K562 (cell line): Measurements from ENCODE around the gene PMIS2.

ENCODE experiments used
- ATF1 ChIP-seq, 2 experiments: fragments of 450-650 bp in 1 of 2; IDR thresholded peaks; 2 replicates each; pipeline ENCODE4 v1.6.1; 2016; ENCODE audit warnings: missing compliant biosample characterization in 1 of 2, missing genetic modification characterization in 1 of 2
- ATF7 ChIP-seq: fragments of 450-650 bp; IDR thresholded peaks from 2 replicates; pipeline ENCODE4 v1.7.1; 2014; ENCODE audit warnings: mild to moderate bottlenecking, moderate library complexity
- ELF1 ChIP-seq: fragments of 200-800 bp; sonication (Bioruptor generic); IDR thresholded peaks from 2 replicates; pipeline ENCODE4 v1.6.1; 2016; ENCODE audit warnings: missing genetic modification characterization, missing compliant biosample characterization
- ILK ChIP-seq: fragments of 450-650 bp; IDR thresholded peaks from 2 replicates; pipeline ENCODE4 v1.6.1; 2016; ENCODE audit warnings: missing genetic modification characterization, low read depth, mild to moderate bottlenecking, missing compliant biosample characterization, moderate library complexity, borderline replicate concordance
- MEF2A ChIP-seq: IDR thresholded peaks from 2 replicates; pipeline ENCODE4 v1.6.1; 2011; ENCODE audit warnings: low read depth, mild to moderate bottlenecking, low read length, moderate library complexity; ENCODE audit not compliant: control insufficient read depth
- TEAD2 ChIP-seq: fragments of 450-650 bp; IDR thresholded peaks from 2 replicates; pipeline ENCODE4 v1.6.1; 2016; ENCODE audit warnings: missing genetic modification characterization, control low read depth, missing compliant biosample characterization
- TRIM24 ChIP-seq, 2 experiments: fragments of 450-650 bp; IDR thresholded peaks; 2 replicates each; pipeline ENCODE4 v1.6.1; 2016
- ZFX ChIP-seq: sonication (generic); formaldehyde crosslinking; IDR thresholded peaks from 2 replicates; pipeline ENCODE4 v1.8.0; 2022; ENCODE audit warnings: mild to moderate bottlenecking, missing genetic modification reagents, moderate library complexity

DNA sequence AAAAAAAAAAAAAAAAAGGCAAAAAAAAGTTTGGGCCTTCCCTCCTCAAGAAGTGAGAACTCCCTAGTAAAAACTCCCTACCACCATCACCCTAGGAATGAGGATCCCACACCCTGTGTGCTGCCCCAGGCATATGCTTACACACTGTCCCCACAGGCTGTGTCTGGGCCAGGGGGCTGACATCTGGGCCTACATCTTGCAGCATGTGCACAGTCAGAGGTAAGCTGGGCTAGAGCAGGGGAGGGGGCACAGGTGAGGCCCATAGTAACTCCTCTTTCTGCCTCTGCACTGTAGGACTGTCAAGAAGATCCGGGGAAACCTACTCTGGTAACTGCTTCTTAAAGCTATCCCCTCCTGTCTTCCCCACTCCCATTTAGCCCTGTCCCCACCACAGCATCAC lies 27.6 kb downstream of the PMIS2 start:
- no peak for TF ChIP-seq ILK
- TF ChIP-seq ATF7: no peak
- TF ChIP-seq ATF1 (CRISPR knock-in tag; IDR thresholded peaks at IDR 0.05): no peak
- no peak for TF ChIP-seq ATF1 (tag; IDR thresholded peaks at IDR 0.05)
- TF ChIP-seq ZFX (CRISPR knock-in tag): no peak
- no peak for TF ChIP-seq TRIM24 (IDR thresholded peaks at IDR 0.05)
- no peak for TF ChIP-seq MEF2A
- TF ChIP-seq TEAD2 (tag): no peak
- TF ChIP-seq ELF1 (tag): no peak
